ENCODE data around the gene DDX51. TPM values are rescaled to one million over a fixed set of nuclear protein-coding genes. Genes with fewer than 3 reads are reported as not detected.
"Not testable (repeated sequence)": the region's sequence is repeated elsewhere in the genome, so short reads cannot be mapped to it uniquely, and the experiment has no call there.

Gene DDX51
- total RNA-seq, 6 donors from 2014 or later = 8.7 to 23.5 (median 19.2) TPM

- Histone ChIP-seq H3K9me3 (no peaks in the 10 kb centered on the region), H3K36me3 (peaks cover 7 to 48% (median 39%) of the 10 kb centered on the region in 4 donors), H3K4me1 (peaks cover 12 to 21% (median 14%) of the 10 kb centered on the region in 4 donors), H3K27me3 (no peaks in the 10 kb centered on the region), H3K27ac (no peak overlapping the region), H3K4me3 (no peak overlapping the region)
- 95 to 96% methylated on average over 25 to 33 of the region's 34 CpGs for WGBS, 2 donors
- TF ChIP-seq CTCF (IDR thresholded peaks at IDR 0.05) (no peak), POLR2AphosphoS5 (IDR thresholded peaks at IDR 0.05) (no peak), POLR2A (IDR thresholded peaks at IDR 0.05) (no peak), EP300 (IDR thresholded peaks at IDR 0.05) (no peak)
- DNase-seq = peak in 1 of 2 donors; percentile 64
- peak in 1 of 2 donors; percentile 5 for ATAC-seq (ENCODE audit: low FRiP score in 2 of 2)
These were observed 4.9 kb downstream of the DDX51 start for GRCh38 chr12:132138941-132139871.

GRCh38 chr12:132137483-132138125 is 6.5 kb downstream of the DDX51 start:
- H3K36me3 ChIP-seq = peaks cover 7 to 48% (median 39%) of the 10 kb centered on the region in 4 donors
- 85 to 89% methylated on average over 13 of the region's 13 CpGs for WGBS, 2 donors
- no peaks in the 10 kb centered on the region for H3K9me3 ChIP-seq
- no peaks in the 10 kb centered on the region for H3K27me3 ChIP-seq
- DNase-seq (peak in 1 of 2 donors; percentile 3), ATAC-seq (ENCODE audit: low FRiP score in 2 of 2) (no peak)
- peaks cover 2 to 8% (median 3%) of the 10 kb centered on the region in 4 donors for H3K4me1 ChIP-seq
- no peak overlapping the region for H3K27ac ChIP-seq
- TF ChIP-seq POLR2AphosphoS5 (IDR thresholded peaks at IDR 0.05) (no peak), CTCF (IDR thresholded peaks at IDR 0.05) (no peak), EP300 (IDR thresholded peaks at IDR 0.05) (no peak), POLR2A (IDR thresholded peaks at IDR 0.05) (no peak)
- H3K4me3 ChIP-seq = no peak overlapping the region

DNA sequence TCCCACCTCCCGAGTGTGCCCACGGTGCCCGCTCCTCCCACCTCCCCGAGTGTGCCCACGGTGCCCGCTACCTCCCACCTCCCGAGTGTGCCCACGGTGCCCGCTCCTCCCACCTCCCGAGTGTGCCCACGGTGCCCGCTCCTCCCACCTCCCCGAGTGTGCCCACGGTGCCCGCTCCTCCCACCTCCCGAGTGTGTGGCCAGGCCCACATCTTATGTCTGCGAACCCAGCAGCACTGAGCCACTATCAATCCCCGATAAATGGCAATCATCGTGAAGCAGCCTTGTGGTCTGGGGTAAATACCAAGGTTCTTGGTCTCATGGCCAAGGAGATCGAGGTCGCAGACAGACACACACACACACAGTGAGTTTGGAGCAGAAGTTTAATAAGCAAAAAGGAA is 7.9 kb downstream of the DDX51 start:
- H3K27me3 ChIP-seq; H3K9me3 ChIP-seq; H3K4me1 ChIP-seq; DNase-seq; H3K27ac ChIP-seq; H3K4me3 ChIP-seq; ATAC-seq (ENCODE audit: low FRiP score in 2 of 2): not testable (repeated sequence)
- H3K36me3 ChIP-seq = peaks cover 7 to 35% (median 27%) of the 10 kb centered on the region in 4 donors
- WGBS, 2 donors = 77 to 91% methylated on average over 4 to 8 of the region's 21 CpGs

- not testable (repeated sequence) for H3K27me3 ChIP-seq; ATAC-seq (ENCODE audit: low FRiP score in 2 of 2); H3K4me1 ChIP-seq; H3K9me3 ChIP-seq; H3K27ac ChIP-seq; H3K4me3 ChIP-seq; DNase-seq
- peaks cover 7 to 20% (median 12%) of the 10 kb centered on the region in 4 donors for H3K36me3 ChIP-seq
- 82 to 89% methylated on average over 3 of the region's 39 CpGs for WGBS, 2 donors
These were observed 9.4 kb downstream of the DDX51 start for GRCh38 chr12:132134653-132135183.

- DNase-seq (no peak), ATAC-seq (ENCODE audit: low FRiP score in 2 of 2) (peak in 1 of 2 donors; percentile 7)
- TF ChIP-seq CTCF (IDR thresholded peaks at IDR 0.05) = no peak
- no peak for TF ChIP-seq POLR2A (IDR thresholded peaks at IDR 0.05)
- no peak for TF ChIP-seq POLR2AphosphoS5 (IDR thresholded peaks at IDR 0.05)
- H3K9me3 ChIP-seq = no peaks in the 10 kb centered on the region
- H3K27ac ChIP-seq = no peak overlapping the region
- 67 to 79% methylated on average over 14 to 25 of the region's 27 CpGs for WGBS, 2 donors
- H3K36me3 ChIP-seq = peaks cover 5 to 14% (median 7%) of the 10 kb centered on the region in 4 donors
- no peak overlapping the region for H3K4me3 ChIP-seq
- no peaks in the 10 kb centered on the region for H3K27me3 ChIP-seq
- no peaks in the 10 kb centered on the region for H3K4me1 ChIP-seq
These were observed 10.0 kb downstream of the DDX51 start for GRCh38 chr12:132133952-132134652.

All from upper lobe of left lung (tissue), 6 donors.